NCI-H1048 (cell line): ENCODE results near the gene DIPK1B.

ENCODE experiments used
- DNase-seq: peaks from one replicate; lab custom pipeline; 2025; lab: John Stamatoyannopoulos, UW

Gene DIPK1B

DNA sequence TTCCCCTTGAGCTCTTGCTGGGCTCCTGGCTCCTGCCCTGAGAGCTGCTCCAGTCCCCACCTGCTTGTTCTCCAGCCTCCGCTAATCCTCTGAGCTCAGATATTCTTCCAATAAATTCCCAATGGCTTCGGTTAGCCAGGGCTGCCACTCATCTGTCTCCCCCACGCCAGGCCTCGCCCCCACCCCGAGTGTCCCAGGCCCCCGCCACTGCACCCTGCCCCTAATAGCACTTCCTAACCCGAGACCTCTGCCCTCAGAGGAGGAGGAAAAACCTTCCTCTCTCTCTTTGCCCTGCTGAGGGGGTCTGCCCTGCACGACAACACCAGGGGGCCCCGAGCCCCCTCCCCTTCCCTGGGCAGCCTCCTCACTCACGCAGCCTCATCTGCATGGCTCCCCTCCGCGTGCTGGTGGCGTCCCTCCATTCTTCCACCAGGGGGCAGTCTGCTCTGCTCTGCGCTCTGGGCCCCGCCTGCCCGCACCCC, 57.4 kb downstream of the DIPK1B start:
- DNase-seq, result no peak

DNA sequence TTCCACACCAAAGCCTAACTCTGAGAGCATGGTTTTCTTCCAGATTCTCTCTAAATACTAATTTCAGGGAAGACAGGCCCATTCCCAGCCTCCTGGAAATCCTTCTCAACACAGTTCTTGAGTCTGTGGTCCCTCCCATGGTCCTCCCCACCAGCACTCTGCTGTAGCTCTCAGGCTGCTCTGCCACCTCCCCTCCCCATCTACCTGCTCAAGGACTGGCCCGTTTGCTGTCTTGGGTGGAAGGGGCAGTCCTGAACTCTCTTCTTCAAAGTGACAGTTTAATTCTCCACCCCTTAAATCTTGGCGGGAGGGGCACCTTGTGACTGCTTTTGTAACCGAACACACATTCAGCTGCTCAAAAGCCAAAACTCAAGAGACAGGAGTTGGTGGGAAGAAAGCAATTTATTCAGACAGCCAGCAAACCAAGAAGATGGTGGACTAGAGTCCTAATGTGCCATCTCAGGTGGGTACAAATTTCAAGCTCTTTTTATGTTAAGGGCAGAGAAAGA, 59.6 kb downstream of the DIPK1B start:
- no peak for DNase-seq

DNA sequence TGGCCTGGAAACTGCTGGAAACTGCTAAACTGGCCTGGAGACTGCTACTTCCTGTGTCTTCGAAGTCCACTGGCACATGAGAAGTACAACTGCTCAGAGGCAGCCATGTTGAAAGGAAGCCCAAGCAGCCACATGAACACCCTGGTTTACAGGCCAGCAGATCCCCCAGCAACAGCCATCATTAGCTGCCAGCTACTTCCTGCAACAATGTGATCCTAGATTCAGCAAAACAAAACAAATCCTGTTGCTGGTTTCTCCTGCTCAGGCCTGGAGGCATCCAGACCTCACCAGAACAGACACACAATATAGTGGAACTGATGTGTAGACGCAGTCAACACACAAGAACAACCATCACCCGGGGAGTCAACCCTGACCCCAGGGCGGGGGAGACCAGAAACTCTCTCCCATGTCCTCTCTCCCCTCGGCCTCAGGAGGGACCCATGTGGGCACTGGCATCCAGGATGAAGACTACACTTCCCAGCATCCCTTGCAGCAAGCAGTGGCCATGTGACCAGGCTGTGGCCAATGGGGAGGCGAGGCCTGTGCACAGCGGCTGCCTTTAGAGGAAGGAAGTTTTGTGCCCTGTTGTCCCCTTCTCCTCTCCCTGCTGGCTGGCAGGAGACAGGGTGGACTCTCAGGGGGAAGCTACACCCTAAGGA, 61.1 kb downstream of the DIPK1B start:
- no peak for DNase-seq
